Activated CD8-positive, alpha-beta memory T cell treated with anti-CD3 and anti-CD28 coated beads, Interleukin-2, amount 50 U/mL, for 24 hours (primary cell): ENCODE results near the gene PRKCE.
"Not testable (repeated sequence)": the region's sequence is repeated elsewhere in the genome, so short reads cannot be mapped to it uniquely, and the experiment has no call there.

Experiments
- DNase-seq: peaks from one replicate; pipeline ENCODE4 v3.0.0-alpha.2; 2020; ENCODE audit errors: extremely low read depth

Gene PRKCE

GRCh38 chr2:46193855-46194254, 542.4 kb downstream of the PRKCE start:
- DNase-seq: no peak

GRCh38 chr2:46194856-46195255, 543.4 kb downstream of the PRKCE start:
- DNase-seq: no peak

GRCh38 chr2:46195819-46196218, 544.3 kb downstream of the PRKCE start:
- DNase-seq: no peak

GRCh38 chr2:46196871-46197462, 545.5 kb downstream of the PRKCE start:
- no peak for DNase-seq

- no peak for DNase-seq
Observed at GRCh38 chr2:46197672-46198071, 546.2 kb downstream of the PRKCE start.

- DNase-seq: no peak
Observed at GRCh38 chr2:46198164-46198883, 546.8 kb downstream of the PRKCE start.

GRCh38 chr2:46198966-46199365, 547.5 kb downstream of the PRKCE start:
- DNase-seq: no peak

- no peak for DNase-seq
Observed at GRCh38 chr2:46200100-46200690, 548.7 kb downstream of the PRKCE start.

- DNase-seq: no peak
Observed at GRCh38 chr2:46200861-46201605, 549.6 kb downstream of the PRKCE start.

GRCh38 chr2:46202453-46202852, 551.0 kb downstream of the PRKCE start:
- DNase-seq: no peak

GRCh38 chr2:46202987-46203386, 551.5 kb downstream of the PRKCE start:
- DNase-seq: no peak

- DNase-seq: not testable (repeated sequence)
Observed at GRCh38 chr2:46203636-46204035, 552.2 kb downstream of the PRKCE start.

GRCh38 chr2:46207591-46207990, 556.1 kb downstream of the PRKCE start:
- DNase-seq: no peak

- DNase-seq: no peak
Observed at GRCh38 chr2:46208766-46209165, 557.3 kb downstream of the PRKCE start.

GRCh38 chr2:46210063-46210462, 558.6 kb downstream of the PRKCE start:
- DNase-seq: no peak

GRCh38 chr2:46211461-46211860, 560.0 kb downstream of the PRKCE start:
- no peak for DNase-seq

- no peak for DNase-seq
Observed at GRCh38 chr2:46213906-46214305, 562.4 kb downstream of the PRKCE start.

GRCh38 chr2:46216213-46216612, 564.7 kb downstream of the PRKCE start:
- no peak for DNase-seq

GRCh38 chr2:46223514-46223913, 572.0 kb downstream of the PRKCE start:
- DNase-seq: not testable (repeated sequence)

GRCh38 chr2:46225150-46225625, 573.7 kb downstream of the PRKCE start:
- no peak for DNase-seq

GRCh38 chr2:46225730-46226129, 574.3 kb downstream of the PRKCE start:
- DNase-seq: no peak

- DNase-seq: no peak
Observed at GRCh38 chr2:46226620-46227019, 575.1 kb downstream of the PRKCE start.
